Skin epidermis (tissue), 12 donors: ENCODE measurements around the gene ZMPSTE24.

Source experiments
- H3K27ac ChIP-seq, 21 experiments: fragments of 200-600 bp; sonication (generic) in 11 of 21; one replicate each; pipeline ENCODE4 v1.5.0; 2020; ENCODE audit warnings: mild to moderate bottlenecking in 3 of 21, inconsistent platforms in 2 of 21, moderate library complexity in 2 of 21
- H3K4me3 ChIP-seq, 7 experiments: fragments of 200-600 bp; sonication (generic) in 2 of 7; one replicate each; pipeline ENCODE4 v1.5.0; 2020; ENCODE audit warnings: inconsistent platforms in 2 of 7, mild to moderate bottlenecking in 2 of 7, moderate library complexity in 1 of 7

Gene ZMPSTE24

GRCh38 chr1:40256401-40257084 lies 1.5 kb upstream of the ZMPSTE24 start:
- H3K27ac ChIP-seq = peak overlapping the region in 17 of 21 experiments; percentile 89 to 99 (median 97)
- H3K4me3 ChIP-seq = peak overlapping the region; percentile 51 to 88 (median 84)

GRCh38 chr1:40257313-40257687 lies 736 bp upstream of the ZMPSTE24 start:
- H3K4me3 ChIP-seq = peak overlapping the region; percentile 51 to 88 (median 84)

GRCh38 chr1:40258445-40258769 lies 371 bp downstream of the ZMPSTE24 start:
- Histone ChIP-seq H3K27ac (peak overlapping the region; percentile 61 to 99 (median 97)), H3K4me3 (peak overlapping the region; percentile 51 to 88 (median 84))

More at GRCh38 chr1:40257313-40257687, 736 bp upstream of the ZMPSTE24 start:
- H3K27ac ChIP-seq = peak overlapping the region; percentile 89 to 99 (median 97)

GRCh38 chr1:40264354-40264781 lies 6.3 kb downstream of the ZMPSTE24 start:
- Histone ChIP-seq H3K27ac (no peak overlapping the region), H3K4me3 (no peak overlapping the region)

GRCh38 chr1:40265298-40265697 lies 7.3 kb downstream of the ZMPSTE24 start:
- H3K4me3 ChIP-seq = no peak overlapping the region
- H3K27ac ChIP-seq = no peak overlapping the region

GRCh38 chr1:40265919-40266318 lies 7.9 kb downstream of the ZMPSTE24 start:
- Histone ChIP-seq H3K4me3 (no peak overlapping the region), H3K27ac (peak overlapping the region in 2 of 21 experiments; percentile 10 to 68)

GRCh38 chr1:40266786-40267535 lies 8.9 kb downstream of the ZMPSTE24 start:
- Histone ChIP-seq H3K4me3 (no peak overlapping the region), H3K27ac (peak overlapping the region in 7 of 21 experiments; percentile 9 to 68 (median 45))

GRCh38 chr1:40267767-40268187 lies 9.7 kb downstream of the ZMPSTE24 start:
- H3K27ac ChIP-seq = peak overlapping the region in 5 of 21 experiments; percentile 27 to 73 (median 68)
- no peak overlapping the region for H3K4me3 ChIP-seq

- Histone ChIP-seq H3K4me3 (no peak overlapping the region), H3K27ac (peak overlapping the region in 6 of 21 experiments; percentile 14 to 73 (median 47))
Observed at GRCh38 chr1:40268211-40268610, 10.2 kb downstream of the ZMPSTE24 start.

GRCh38 chr1:40270152-40270834 lies 12.3 kb downstream of the ZMPSTE24 start:
- H3K4me3 ChIP-seq = no peak overlapping the region
- H3K27ac ChIP-seq = no peak overlapping the region

GRCh38 chr1:40272653-40273213 lies 14.7 kb downstream of the ZMPSTE24 start:
- Histone ChIP-seq H3K27ac (no peak overlapping the region), H3K4me3 (no peak overlapping the region)

GRCh38 chr1:40273547-40274166 lies 15.6 kb downstream of the ZMPSTE24 start:
- H3K4me3 ChIP-seq = no peak overlapping the region
- no peak overlapping the region for H3K27ac ChIP-seq

GRCh38 chr1:40274331-40274730 lies 16.3 kb downstream of the ZMPSTE24 start:
- no peak overlapping the region for H3K27ac ChIP-seq
- no peak overlapping the region for H3K4me3 ChIP-seq

- H3K27ac ChIP-seq = no peak overlapping the region
Observed at GRCh38 chr1:40276122-40276521, 18.1 kb downstream of the ZMPSTE24 start.

GRCh38 chr1:40281853-40282252 lies 23.8 kb downstream of the ZMPSTE24 start:
- no peak overlapping the region for H3K27ac ChIP-seq
- H3K4me3 ChIP-seq = no peak overlapping the region

More at GRCh38 chr1:40276122-40276521, 18.1 kb downstream of the ZMPSTE24 start:
- no peak overlapping the region for H3K4me3 ChIP-seq

- H3K27ac ChIP-seq = no peak overlapping the region
Observed at GRCh38 chr1:40291293-40291692, 33.3 kb downstream of the ZMPSTE24 start.

GRCh38 chr1:40299366-40300248 lies 41.6 kb downstream of the ZMPSTE24 start:
- no peak overlapping the region for H3K27ac ChIP-seq
- H3K4me3 ChIP-seq = no peak overlapping the region

More at GRCh38 chr1:40291293-40291692, 33.3 kb downstream of the ZMPSTE24 start:
- H3K4me3 ChIP-seq = no peak overlapping the region

- Histone ChIP-seq H3K4me3 (no peak overlapping the region), H3K27ac (no peak overlapping the region)
Observed at GRCh38 chr1:40300249-40300567, 42.2 kb downstream of the ZMPSTE24 start.

GRCh38 chr1:40300651-40301050 lies 42.6 kb downstream of the ZMPSTE24 start:
- no peak overlapping the region for H3K27ac ChIP-seq
- no peak overlapping the region for H3K4me3 ChIP-seq
